ENCODE measurements around the gene EFEMP2. TPM values are rescaled to one million over a fixed set of nuclear protein-coding genes. Genes with fewer than 3 reads are reported as not detected.
A peak's percentile ranks its signal among the peaks of the same experiment; 100 is the strongest.

Gene EFEMP2
- total RNA-seq, 1 donor from 2014 or later: 87.7 TPM

- no peak for DNase-seq (ENCODE audit: low spot score)
These were observed 13.4 kb upstream of the EFEMP2 start for GRCh38 chr11:65885808-65886536.

- no peak for DNase-seq (ENCODE audit: low spot score)
These were observed 12.6 kb upstream of the EFEMP2 start for GRCh38 chr11:65885231-65885630.

GRCh38 chr11:65884716-65885092 is 12.1 kb upstream of the EFEMP2 start:
- DNase-seq (ENCODE audit: low spot score): no peak

DNA sequence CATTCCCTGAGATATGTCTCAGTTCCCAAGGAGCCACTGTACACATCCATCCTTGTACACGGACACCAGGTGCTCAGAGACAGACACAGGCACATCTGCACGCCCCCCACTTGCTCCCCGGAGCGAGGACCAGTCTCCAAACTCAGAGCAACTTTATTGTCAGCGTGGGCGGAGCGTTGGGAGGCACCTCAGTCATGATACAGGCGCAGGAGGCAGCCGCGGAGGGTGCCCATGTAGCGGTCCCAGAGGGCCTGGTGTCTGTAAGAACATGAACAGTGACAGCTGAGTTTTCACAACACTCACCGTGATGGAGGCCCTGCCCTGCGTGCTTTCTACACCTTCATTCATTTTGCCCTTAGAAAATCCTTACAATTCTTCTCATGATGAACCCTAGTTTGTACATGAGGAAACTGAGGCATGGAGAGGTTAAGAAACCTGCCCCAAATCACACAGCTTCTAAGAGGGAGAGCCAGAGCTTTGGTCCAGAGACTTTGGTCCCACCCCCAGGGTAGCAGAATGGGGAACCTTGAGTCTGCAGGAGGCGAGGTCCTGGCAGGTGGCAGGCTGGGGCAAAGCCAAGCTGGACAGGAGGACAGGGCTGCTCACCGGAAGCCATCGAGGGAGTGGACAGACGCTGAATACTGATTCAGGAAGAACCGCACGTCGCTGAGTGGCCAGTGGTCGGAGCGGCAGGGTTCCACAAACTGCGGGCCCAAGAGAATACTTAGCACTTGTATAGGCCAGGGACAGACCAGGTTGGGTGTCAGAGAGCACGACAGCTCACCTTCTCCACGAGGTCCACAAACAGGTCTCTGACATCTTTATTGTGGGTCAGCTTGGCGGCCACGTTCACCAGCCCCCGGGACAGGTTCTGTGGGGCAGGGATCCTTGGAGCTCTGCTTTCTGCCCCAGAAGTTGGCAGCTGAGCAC is 11.5 kb upstream of the EFEMP2 start:
- no peak for DNase-seq (ENCODE audit: low spot score)

DNA sequence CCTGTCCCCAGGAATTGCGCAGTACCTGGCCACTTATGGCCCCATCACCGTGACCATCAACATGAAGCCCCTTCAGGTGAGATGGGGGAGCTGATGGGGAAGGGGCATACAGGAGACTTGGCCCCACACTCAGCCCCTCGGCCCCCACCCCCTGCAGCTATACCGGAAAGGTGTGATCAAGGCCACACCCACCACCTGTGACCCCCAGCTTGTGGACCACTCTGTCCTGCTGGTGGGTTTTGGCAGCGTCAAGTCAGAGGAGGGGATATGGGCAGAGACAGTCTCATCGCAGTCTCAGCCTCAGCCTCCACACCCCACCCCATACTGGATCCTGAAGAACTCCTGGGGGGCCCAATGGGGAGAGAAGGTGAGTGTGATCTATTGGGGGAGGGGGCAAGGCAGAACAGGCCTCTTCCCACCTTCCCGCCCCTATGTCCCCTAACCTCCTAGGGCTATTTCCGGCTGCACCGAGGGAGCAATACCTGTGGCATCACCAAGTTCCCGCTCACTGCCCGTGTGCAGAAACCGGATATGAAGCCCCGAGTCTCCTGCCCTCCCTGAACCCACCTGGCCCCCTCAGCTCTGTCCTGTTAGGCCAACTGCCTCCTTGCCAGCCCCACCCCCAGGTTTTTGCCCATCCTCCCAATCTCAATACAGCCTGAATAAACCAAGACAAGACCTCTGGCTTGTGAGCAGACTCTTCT is 10.6 kb upstream of the EFEMP2 start:
- no peak for DNase-seq (ENCODE audit: low spot score)

- no peak for DNase-seq (ENCODE audit: low spot score)
These were observed 9.8 kb upstream of the EFEMP2 start for GRCh38 chr11:65882120-65883057.

DNA sequence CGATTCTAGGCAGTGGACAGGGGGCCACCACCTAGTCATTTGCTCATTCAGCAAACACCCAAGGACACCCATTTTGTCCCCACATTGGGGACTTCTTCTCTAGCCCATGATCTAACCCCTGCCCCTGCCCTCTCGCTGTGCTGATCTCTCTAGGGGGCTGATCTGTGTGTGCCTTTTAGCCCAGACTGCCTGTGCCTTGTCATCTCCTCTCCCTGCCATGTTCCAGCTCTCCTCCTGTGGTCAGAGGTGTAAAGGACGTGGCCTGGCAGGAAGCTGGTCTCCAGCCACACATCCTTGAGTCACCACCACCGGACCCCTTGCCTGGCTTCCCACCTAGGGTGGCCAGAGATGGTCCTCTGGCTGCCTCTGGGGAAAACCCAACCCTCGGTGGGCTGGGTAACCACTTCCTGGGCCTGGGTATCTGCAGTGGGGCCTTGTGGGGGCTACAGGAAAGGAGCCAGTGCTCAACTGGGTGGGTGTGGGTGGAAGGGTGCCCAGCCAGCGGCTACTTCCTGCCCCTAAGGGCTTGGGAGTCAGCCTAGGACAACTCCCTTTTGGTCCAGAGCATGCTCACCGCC is 8.3 kb upstream of the EFEMP2 start:
- DNase-seq (ENCODE audit: low spot score): no peak

GRCh38 chr11:65880027-65880426 is 7.4 kb upstream of the EFEMP2 start:
- DNase-seq (ENCODE audit: low spot score): no peak

DNA sequence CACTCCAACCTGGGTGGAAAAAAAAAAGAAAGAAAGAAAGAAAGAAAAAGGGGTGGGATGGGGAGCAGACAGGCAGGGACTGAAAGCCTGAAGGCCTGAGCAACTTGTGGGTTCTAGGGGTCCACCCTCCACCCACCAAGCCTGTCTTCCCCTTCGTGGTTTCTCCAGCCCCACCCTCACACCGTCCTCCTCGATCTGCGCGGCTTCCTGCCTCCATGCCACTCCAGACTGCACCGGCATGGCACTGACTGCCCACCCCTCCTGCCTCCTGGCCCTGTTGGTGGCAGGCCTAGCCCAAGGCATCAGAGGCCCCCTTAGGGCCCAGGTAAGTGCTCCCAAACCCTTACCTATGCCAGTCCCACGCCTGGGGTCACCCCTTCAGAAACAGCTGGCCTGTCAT is 7.0 kb upstream of the EFEMP2 start, which contains the start of gene CTSW:
Gene CTSW, plus strand, starts transcription at position 221 of the 400 bp plus-strand sequence. Its CDS starts 18 bp downstream, at position 239.
- no peak for DNase-seq (ENCODE audit: low spot score)

DNA sequence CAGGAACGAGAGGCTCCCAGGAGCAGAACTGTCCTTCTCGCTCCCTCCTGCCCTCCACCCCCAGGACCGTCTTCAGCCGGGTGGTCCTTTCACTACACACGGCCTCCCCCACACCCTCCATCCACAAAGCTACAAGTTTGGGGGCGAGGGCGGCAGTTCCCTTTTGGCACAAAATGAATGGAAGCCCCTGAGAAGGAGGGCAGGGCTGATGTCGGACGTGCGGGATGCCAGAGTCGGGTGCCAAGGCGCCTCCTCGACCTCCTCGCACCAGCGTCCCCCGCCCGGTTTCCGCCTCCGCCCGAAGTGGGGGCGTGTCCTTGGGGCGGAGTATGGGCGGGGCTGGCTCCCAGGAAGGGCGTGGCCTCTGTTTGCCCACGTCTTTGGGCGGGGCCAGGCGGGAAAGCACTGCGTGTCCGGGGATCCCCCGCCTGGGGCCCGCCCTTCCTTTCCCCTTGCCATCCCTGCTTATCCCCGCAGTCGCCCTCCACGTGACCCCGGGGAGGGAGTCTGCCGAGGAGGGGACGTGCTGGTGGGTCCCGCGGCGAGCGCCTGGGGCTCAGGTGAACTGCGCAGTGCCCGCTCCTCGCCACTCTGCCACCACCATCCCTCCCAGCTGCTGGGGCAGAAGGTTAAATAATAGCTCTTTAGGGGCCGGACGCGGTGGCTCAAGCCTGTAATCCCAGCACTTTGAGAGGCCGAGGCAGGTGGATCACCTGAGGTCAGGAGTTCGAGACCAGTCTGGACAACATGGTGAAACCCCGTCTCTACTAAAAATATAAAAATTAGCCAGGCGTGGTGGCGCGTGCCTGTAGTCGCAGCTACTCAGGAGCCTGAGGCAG is 937 bp upstream of the EFEMP2 start:
- DNase-seq (ENCODE audit: low spot score): peak; percentile 98

DNA sequence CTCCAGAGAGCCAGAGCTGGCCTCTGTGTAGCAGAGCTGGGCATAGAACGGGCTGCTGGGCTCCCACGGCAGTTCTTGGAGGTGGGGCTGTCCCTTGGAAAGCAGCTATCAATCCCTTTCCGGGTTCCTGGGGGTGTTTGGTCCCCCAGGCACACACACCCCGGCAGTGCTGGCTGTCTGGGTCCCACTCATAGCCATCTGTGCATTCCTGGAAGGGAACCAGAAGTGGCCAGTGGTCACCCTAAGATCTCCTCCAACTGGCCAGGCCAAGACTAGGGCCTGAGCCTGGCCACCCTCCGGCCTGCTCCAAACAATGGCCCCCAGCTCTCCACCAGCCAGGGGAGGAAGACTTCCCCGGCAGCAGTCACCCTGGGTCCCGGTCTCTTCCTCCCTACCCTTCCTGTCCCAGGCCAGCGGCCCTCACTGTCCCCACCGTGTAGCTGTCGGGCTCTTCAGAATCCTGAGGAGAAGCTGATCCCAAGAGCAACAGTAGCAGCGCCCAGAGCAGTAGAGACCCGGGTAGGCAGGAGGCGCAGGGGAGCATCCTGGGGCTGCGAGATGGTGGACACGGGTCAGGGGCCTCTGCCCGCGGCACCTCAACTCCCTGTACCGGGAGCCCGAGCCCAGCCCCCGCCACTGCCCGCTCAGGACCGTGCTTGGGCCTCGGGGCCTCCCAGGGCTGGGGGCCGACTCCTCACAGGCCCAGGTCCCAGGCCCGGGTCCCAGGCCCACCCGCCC is 620 bp downstream of the EFEMP2 start:
- DNase-seq (ENCODE audit: low spot score): no peak

- DNase-seq (ENCODE audit: low spot score): no peak
These were observed 1.6 kb downstream of the EFEMP2 start for GRCh38 chr11:65870706-65871681.

- no peak for DNase-seq (ENCODE audit: low spot score)
These were observed 2.3 kb downstream of the EFEMP2 start for GRCh38 chr11:65870307-65870658.

DNA sequence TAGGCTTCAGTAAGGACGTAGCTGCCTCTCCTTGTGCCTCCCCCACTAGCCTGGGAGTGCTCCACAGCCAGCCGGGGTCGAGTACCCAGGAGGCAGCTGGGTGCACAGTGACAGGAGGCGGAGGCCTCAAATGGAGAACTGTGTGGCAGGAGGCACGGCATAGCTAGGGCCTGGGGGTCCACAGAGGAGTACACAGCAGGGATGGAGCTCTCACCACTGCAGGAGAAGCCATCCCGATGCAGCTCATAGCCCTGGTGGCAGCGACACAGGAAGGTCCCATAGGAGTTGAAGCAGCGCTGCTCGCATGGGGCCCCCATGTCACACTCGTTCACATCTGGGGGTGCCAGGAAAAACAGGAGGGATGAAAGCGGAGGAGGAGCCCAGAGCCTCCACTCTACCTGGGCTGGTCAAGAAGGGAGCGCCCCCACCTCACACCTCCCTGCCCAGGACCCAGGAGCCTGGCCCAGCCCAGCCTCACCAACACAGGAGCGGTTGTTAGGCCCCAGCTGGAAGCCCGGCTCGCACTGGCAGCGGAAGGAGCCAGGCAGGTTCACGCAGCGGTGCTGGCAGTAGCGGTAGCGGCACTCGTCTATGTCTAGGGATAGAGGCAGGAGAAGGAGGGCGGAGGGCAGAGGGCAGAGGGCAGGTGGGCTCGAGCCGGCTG is 2.8 kb downstream of the EFEMP2 start:
- DNase-seq (ENCODE audit: low spot score): no peak

- DNase-seq (ENCODE audit: low spot score): no peak
These were observed 3.7 kb downstream of the EFEMP2 start for GRCh38 chr11:65868907-65869306.

GRCh38 chr11:65868076-65868667 is 4.4 kb downstream of the EFEMP2 start:
- DNase-seq (ENCODE audit: low spot score): no peak
